Mesenchymal stem cell (in vitro differentiated cells and primary cell): Measurements from ENCODE around the gene FOXN3.

Source experiments
- DNase-seq: peaks from one replicate; pipeline ENCODE4 v3.0.0-alpha.2; 2013
- H2AFZ ChIP-seq: one replicate; pipeline ENCODE4 v1.6.1; 2013; ENCODE audit warnings: low read depth, mild to moderate bottlenecking, control low read depth, inconsistent platforms, low read length, moderate library complexity
- H2AK5ac ChIP-seq: 2 replicates; pipeline ENCODE4 v1.6.1; 2013; ENCODE audit warnings: low read length, moderate library complexity, mild to moderate bottlenecking, inconsistent platforms; ENCODE audit not compliant: severe bottlenecking
- H2BK120ac ChIP-seq: one replicate; pipeline ENCODE4 v1.6.1; 2013; ENCODE audit warnings: low read depth, mild to moderate bottlenecking, inconsistent platforms, low read length, moderate library complexity
- H2BK12ac ChIP-seq, 2 experiments: one replicate each; pipeline ENCODE4 v1.6.1; 2013; ENCODE audit warnings: inconsistent platforms in 2 of 2, low read length in 2 of 2, mild to moderate bottlenecking in 2 of 2, moderate library complexity in 2 of 2, control low read depth in 1 of 2
- H2BK15ac ChIP-seq: one replicate; pipeline ENCODE4 v1.6.1; 2013; ENCODE audit warnings: mild to moderate bottlenecking, low read depth, inconsistent platforms; ENCODE audit not compliant: poor library complexity, severe bottlenecking
- H2BK5ac ChIP-seq: 2 replicates; pipeline ENCODE4 v1.6.1; 2013; ENCODE audit warnings: low read depth, mild to moderate bottlenecking, low read length, control low read depth, inconsistent platforms; ENCODE audit not compliant: poor library complexity, severe bottlenecking
- H3K14ac ChIP-seq, 2 experiments: one replicate each; pipeline ENCODE4 v1.6.1; 2013; ENCODE audit warnings: inconsistent platforms in 2 of 2, low read length in 2 of 2, control low read depth in 1 of 2, mild to moderate bottlenecking in 1 of 2, moderate library complexity in 1 of 2
- H3K18ac ChIP-seq, 2 experiments: one replicate each; pipeline ENCODE4 v1.6.1; 2013; ENCODE audit warnings: inconsistent platforms in 2 of 2, low read length in 2 of 2, control low read depth in 1 of 2, low read depth in 1 of 2, mild to moderate bottlenecking in 1 of 2
- H3K23ac ChIP-seq, 2 experiments: one replicate each; pipeline ENCODE4 v1.6.1; 2013; ENCODE audit warnings: inconsistent platforms in 2 of 2, low read length in 2 of 2, mild to moderate bottlenecking in 2 of 2, moderate library complexity in 2 of 2, control low read depth in 1 of 2
- H3K27ac ChIP-seq: 2 replicates; pipeline ENCODE4 v1.5.1; 2013; ENCODE audit warnings: mild to moderate bottlenecking, moderate library complexity, low read length, control low read depth, inconsistent platforms; ENCODE audit not compliant: poor library complexity, severe bottlenecking
- H3K27me3 ChIP-seq, 2 experiments: 2 replicates each; pipeline versions ENCODE4 v1.6.1 to v1.7.0; 2013; ENCODE audit warnings: low read length in 2 of 2, mild to moderate bottlenecking in 2 of 2, moderate library complexity in 2 of 2, control low read depth in 1 of 2, inconsistent platforms in 1 of 2; ENCODE audit not compliant: control insufficient read depth in 1 of 2, insufficient read depth in 1 of 2
- H3K36me3 ChIP-seq, 2 experiments: 2 replicates each; pipeline versions ENCODE4 v1.6.1 to v1.7.0; 2013; ENCODE audit warnings: low read length in 2 of 2, control low read depth in 1 of 2, inconsistent platforms in 1 of 2, low read depth in 1 of 2, mild to moderate bottlenecking in 1 of 2; ENCODE audit not compliant: insufficient read depth in 2 of 2, control insufficient read depth in 1 of 2
- H3K4ac ChIP-seq, 2 experiments: one replicate each; pipeline ENCODE4 v1.6.1; 2013; ENCODE audit warnings: inconsistent platforms in 2 of 2, low read length in 2 of 2, mild to moderate bottlenecking in 2 of 2, moderate library complexity in 2 of 2, control low read depth in 1 of 2, low read depth in 1 of 2
- H3K4me1 ChIP-seq: 2 replicates; pipeline ENCODE4 v1.6.1; 2013; ENCODE audit warnings: low read depth, low read length, control low read depth; ENCODE audit not compliant: control insufficient read depth, insufficient read depth
- H3K4me2 ChIP-seq: 2 replicates; pipeline ENCODE4 v1.6.1; 2013; ENCODE audit warnings: low read length, mild to moderate bottlenecking, inconsistent platforms; ENCODE audit not compliant: poor library complexity, severe bottlenecking
- H3K4me3 ChIP-seq, 2 experiments: 2 replicates each; pipeline versions ENCODE4 v1.5.1 to v1.7.0; 2013; ENCODE audit warnings: low read length in 2 of 2, mild to moderate bottlenecking in 2 of 2, control low read depth in 1 of 2, low read depth in 1 of 2; ENCODE audit not compliant: insufficient read depth in 1 of 2
- H3K79me1 ChIP-seq: replicated peaks from 2 replicates; pipeline ENCODE4 v1.6.1; 2013; ENCODE audit warnings: mild to moderate bottlenecking, control low read depth, low read length, inconsistent platforms; ENCODE audit not compliant: poor library complexity, severe bottlenecking
- H3K9ac ChIP-seq: 2 replicates; pipeline ENCODE4 v1.7.0; 2013; ENCODE audit warnings: mild to moderate bottlenecking, low read length, moderate library complexity
- H3K9me3 ChIP-seq: 2 replicates; pipeline ENCODE4 v1.7.0; 2013; ENCODE audit warnings: mild to moderate bottlenecking, low read length; ENCODE audit not compliant: control insufficient read depth
- H4K8ac ChIP-seq: one replicate; pipeline ENCODE4 v1.6.1; 2013; ENCODE audit warnings: inconsistent platforms, mild to moderate bottlenecking, low read length, moderate library complexity
- H4K91ac ChIP-seq: one replicate; pipeline ENCODE4 v1.6.1; 2013; ENCODE audit warnings: mild to moderate bottlenecking, low read length, inconsistent platforms
- WGBS: methylation state at CpG from one replicate; pipeline ENCODE4 v1.1.7; 2013; ENCODE audit warnings: mixed read lengths; 5-methylcytosine and 5-hydroxymethylcytosine counted together

The FOXN3 gene

DNA sequence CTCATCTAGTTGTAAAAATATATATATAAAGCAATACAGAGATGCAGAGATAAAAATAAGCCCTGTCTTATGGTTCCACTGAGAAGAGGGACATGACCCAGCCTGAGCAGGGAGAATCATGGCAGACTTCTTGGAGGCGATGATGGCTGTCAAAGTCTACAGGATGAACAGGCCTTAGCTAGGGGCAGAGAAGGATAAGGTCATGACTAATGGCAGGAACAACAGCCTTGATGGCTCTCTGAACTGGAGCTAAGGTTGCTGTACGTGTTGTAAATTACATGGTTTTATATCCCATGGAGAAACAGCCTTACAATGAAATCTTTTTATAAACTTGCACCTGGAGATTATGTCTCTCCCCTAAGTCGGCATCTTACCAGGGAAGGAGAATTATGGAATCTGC is 32.4 kb downstream of the FOXN3 start:
- DNase-seq = no peak
- Histone ChIP-seq H2BK12ac (no peak overlapping the region), H3K4me1 (peaks cover 2% of the 10 kb centered on the region), H3K4ac (no peak overlapping the region), H3K23ac (no peak overlapping the region), H2BK15ac (no peak overlapping the region), H3K79me1 (peaks cover 44% of the 10 kb centered on the region), H3K9me3 (no peaks in the 10 kb centered on the region), H3K9ac (no peak overlapping the region), H4K91ac (no peak overlapping the region), H4K8ac (no peak overlapping the region), H3K36me3 (peaks cover 0 to 16% of the 10 kb centered on the region in 2 experiments), H2BK120ac (no peak overlapping the region), H3K27ac (no peak overlapping the region), H3K4me3 (no peak overlapping the region), H2BK5ac (no peak overlapping the region), H2AFZ (no peak overlapping the region), H3K4me2 (no peak overlapping the region), H2AK5ac (no peak overlapping the region), H3K27me3 (no peaks in the 10 kb centered on the region), H3K18ac (no peak overlapping the region), H3K14ac (no peak overlapping the region)
- 87% methylated on average over 3 of the region's 3 CpGs for WGBS

DNA sequence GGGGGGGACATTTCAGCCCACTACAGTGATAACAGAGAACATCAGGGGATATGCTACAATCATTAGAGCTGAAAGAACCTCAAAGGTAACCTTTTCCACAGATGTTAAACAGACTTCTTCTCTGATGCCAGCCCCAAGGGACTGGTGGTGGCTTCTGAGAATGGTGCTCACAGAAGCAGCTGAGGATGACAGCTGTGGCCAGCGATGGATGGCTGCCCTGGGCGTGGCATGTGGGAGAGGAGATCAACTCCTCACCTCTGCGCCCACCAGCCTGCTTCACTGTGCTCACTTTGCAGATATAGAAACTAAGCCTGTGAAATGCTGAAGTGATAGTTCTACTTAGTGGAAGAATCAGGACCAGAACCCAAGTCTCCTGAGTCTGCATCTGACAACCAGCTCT is 33.0 kb downstream of the FOXN3 start:
- peaks cover 0 to 19% of the 10 kb centered on the region in 2 experiments for H3K36me3 ChIP-seq
- no peak overlapping the region for H2BK5ac ChIP-seq
- no peak overlapping the region for H2AFZ ChIP-seq
- H2AK5ac ChIP-seq = no peak overlapping the region
- no peak overlapping the region for H3K18ac ChIP-seq
- DNase-seq = no peak
- H4K8ac ChIP-seq = no peak overlapping the region
- no peak overlapping the region for H3K27ac ChIP-seq
- no peak overlapping the region for H3K4me2 ChIP-seq
- H3K4ac ChIP-seq = no peak overlapping the region
- 100% methylated on average over 1 of the region's 3 CpGs for WGBS
- H2BK120ac ChIP-seq = no peak overlapping the region
- H2BK12ac ChIP-seq = no peak overlapping the region
- peaks cover 48% of the 10 kb centered on the region for H3K79me1 ChIP-seq
- H3K23ac ChIP-seq = no peak overlapping the region
- H3K9me3 ChIP-seq = no peaks in the 10 kb centered on the region
- no peak overlapping the region for H4K91ac ChIP-seq
- no peak overlapping the region for H3K14ac ChIP-seq
- peaks cover 2% of the 10 kb centered on the region for H3K4me1 ChIP-seq
- no peak overlapping the region for H3K4me3 ChIP-seq
- H3K27me3 ChIP-seq = no peaks in the 10 kb centered on the region
- no peak overlapping the region for H2BK15ac ChIP-seq
- H3K9ac ChIP-seq = no peak overlapping the region

- Histone ChIP-seq H3K27me3 (no peaks in the 10 kb centered on the region), H3K23ac (no peak overlapping the region), H2BK12ac (no peak overlapping the region), H3K4me1 (peaks cover 6% of the 10 kb centered on the region), H3K14ac (no peak overlapping the region), H2BK15ac (no peak overlapping the region), H4K8ac (no peak overlapping the region), H3K79me1 (peaks cover 48% of the 10 kb centered on the region), H3K4me2 (no peak overlapping the region), H3K27ac (no peak overlapping the region), H2AK5ac (no peak overlapping the region), H4K91ac (no peak overlapping the region), H3K4me3 (no peak overlapping the region), H2AFZ (no peak overlapping the region), H3K9me3 (no peaks in the 10 kb centered on the region), H3K9ac (no peak overlapping the region), H2BK120ac (no peak overlapping the region), H3K4ac (no peak overlapping the region), H3K18ac (no peak overlapping the region), H2BK5ac (no peak overlapping the region), H3K36me3 (peaks cover 0 to 19% of the 10 kb centered on the region in 2 experiments)
- WGBS = 80% methylated on average over 9 of the region's 14 CpGs
- no peak for DNase-seq
Observed at GRCh38 chr14:89382901-89383845, 33.9 kb downstream of the FOXN3 start.

GRCh38 chr14:89382487-89382886 is 34.5 kb downstream of the FOXN3 start:
- Histone ChIP-seq H2AFZ (no peak overlapping the region), H2BK120ac (no peak overlapping the region), H3K4ac (no peak overlapping the region), H4K91ac (no peak overlapping the region), H3K36me3 (peaks cover 0 to 19% of the 10 kb centered on the region in 2 experiments), H3K4me1 (peaks cover 7% of the 10 kb centered on the region), H3K9me3 (no peaks in the 10 kb centered on the region), H3K4me2 (no peak overlapping the region), H2BK5ac (no peak overlapping the region), H2AK5ac (no peak overlapping the region), H3K9ac (no peak overlapping the region), H3K18ac (no peak overlapping the region), H3K23ac (no peak overlapping the region), H4K8ac (no peak overlapping the region), H3K79me1 (peaks cover 43% of the 10 kb centered on the region), H3K27me3 (no peaks in the 10 kb centered on the region), H2BK12ac (no peak overlapping the region), H3K14ac (no peak overlapping the region), H3K27ac (no peak overlapping the region), H3K4me3 (no peak overlapping the region), H2BK15ac (no peak overlapping the region)
- WGBS = 93% methylated on average over 5 of the region's 5 CpGs
- no peak for DNase-seq
